LNCaP clone FGC (cell line): Measurements from ENCODE around the gene SMOC2.

Experiments
- DNase-seq: peaks from one replicate; pipeline ENCODE4 v3.0.0-alpha.2; 2011; ENCODE audit warnings: low read depth
- H3K4me3 ChIP-seq: 2 replicates; pipeline ENCODE4 v1.5.1; 2011; ENCODE audit warnings: mild to moderate bottlenecking, low read depth, low read length, control low read depth
- CTCF ChIP-seq: IDR thresholded peaks from 2 replicates; pipeline ENCODE4 v1.5.1; 2012; ENCODE audit warnings: mild to moderate bottlenecking; ENCODE audit not compliant: control insufficient read depth, insufficient read depth; ENCODE audit errors: extremely low read depth

SMOC2 gene

GRCh38 chr6:168711049-168711640 lies 270.2 kb downstream of the SMOC2 start:
- H3K4me3 ChIP-seq, result no peak overlapping the region
- TF ChIP-seq CTCF, result no peak
- no peak for DNase-seq

- no peak overlapping the region for H3K4me3 ChIP-seq
- no peak for TF ChIP-seq CTCF
- no peak for DNase-seq
These were observed 270.8 kb downstream of the SMOC2 start for GRCh38 chr6:168711666-168712300.

GRCh38 chr6:168712993-168713392 lies 272.0 kb downstream of the SMOC2 start:
- no peak for TF ChIP-seq CTCF
- no peak overlapping the region for H3K4me3 ChIP-seq
- DNase-seq, result no peak

- H3K4me3 ChIP-seq, result no peak overlapping the region
- peak; percentile 50 for TF ChIP-seq CTCF
- DNase-seq, result no peak
These were observed 272.9 kb downstream of the SMOC2 start for GRCh38 chr6:168713839-168714238.

- no peak overlapping the region for H3K4me3 ChIP-seq
- DNase-seq, result no peak
- TF ChIP-seq CTCF, result no peak
These were observed 273.7 kb downstream of the SMOC2 start for GRCh38 chr6:168714547-168715260.

- DNase-seq, result no peak
- no peak for TF ChIP-seq CTCF
- no peak overlapping the region for H3K4me3 ChIP-seq
These were observed 274.9 kb downstream of the SMOC2 start for GRCh38 chr6:168715643-168716481.
